H9 (cell line): ENCODE results near the gene DDC. TPM values are rescaled to one million over a fixed set of nuclear protein-coding genes. Genes with fewer than 3 reads are reported as not detected.

ENCODE experiments used
- DNase-seq: peaks from one replicate; pipeline ENCODE4 v3.0.0-alpha.2; 2017
- H2AFZ ChIP-seq: one replicate; pipeline ENCODE4 v1.6.1; 2013; ENCODE audit warnings: mild to moderate bottlenecking, low read length, control low read depth, moderate library complexity
- H2AK5ac ChIP-seq: 2 replicates; pipeline ENCODE4 v1.6.1; 2013; ENCODE audit warnings: low read length, control low read depth, mixed read lengths; ENCODE audit not compliant: insufficient read length
- H2BK120ac ChIP-seq: one replicate; pipeline ENCODE4 v1.6.1; 2013; ENCODE audit warnings: low read depth, mild to moderate bottlenecking, low read length, control low read depth, inconsistent platforms; ENCODE audit not compliant: poor library complexity, severe bottlenecking
- H2BK12ac ChIP-seq: 2 replicates; pipeline ENCODE4 v1.6.1; 2013; ENCODE audit warnings: low read length, control low read depth, mixed read lengths, low read depth; ENCODE audit not compliant: insufficient read length
- H2BK15ac ChIP-seq: 2 replicates; pipeline ENCODE4 v1.6.1; 2013; ENCODE audit warnings: low read depth, low read length, control low read depth
- H2BK20ac ChIP-seq: one replicate; pipeline ENCODE4 v1.6.1; 2013; ENCODE audit warnings: low read depth, mild to moderate bottlenecking, low read length, control low read depth, inconsistent platforms; ENCODE audit not compliant: poor library complexity, severe bottlenecking
- H2BK5ac ChIP-seq: 2 replicates; pipeline ENCODE4 v1.6.1; 2013; ENCODE audit warnings: low read length, control low read depth, mixed read lengths; ENCODE audit not compliant: insufficient read length
- H3K14ac ChIP-seq: 2 replicates; pipeline ENCODE4 v1.6.1; 2013; ENCODE audit warnings: low read length, control low read depth; ENCODE audit not compliant: insufficient read depth
- H3K18ac ChIP-seq: 2 replicates; pipeline ENCODE4 v1.6.1; 2013; ENCODE audit warnings: low read depth, mild to moderate bottlenecking, mixed read lengths, low read length, control low read depth; ENCODE audit not compliant: insufficient read length
- H3K23ac ChIP-seq: 2 replicates; pipeline ENCODE4 v1.6.1; 2013; ENCODE audit warnings: low read length, control low read depth, mixed read lengths, low read depth; ENCODE audit not compliant: insufficient read length
- H3K23me2 ChIP-seq: 2 replicates; pipeline ENCODE4 v1.6.1; 2013; ENCODE audit warnings: low read depth, mild to moderate bottlenecking, mixed read lengths, low read length, control low read depth; ENCODE audit not compliant: insufficient read length, poor library complexity, severe bottlenecking
- H3K27ac ChIP-seq: 2 replicates; pipeline ENCODE4 v1.5.1; 2013; ENCODE audit warnings: low read length, control low read depth, mixed read lengths, low read depth; ENCODE audit not compliant: insufficient read length
- H3K27me3 ChIP-seq: 2 replicates; pipeline ENCODE4 v1.6.1; 2013; ENCODE audit warnings: low read length, control low read depth, inconsistent platforms; ENCODE audit not compliant: insufficient read depth
- H3K4ac ChIP-seq: 2 replicates; pipeline ENCODE4 v1.6.1; 2013; ENCODE audit warnings: low read depth, mild to moderate bottlenecking, control low read depth, inconsistent platforms, low read length, moderate library complexity
- H3K4me1 ChIP-seq: 2 replicates; pipeline ENCODE4 v1.6.1; 2013; ENCODE audit warnings: low read length, control low read depth, inconsistent platforms; ENCODE audit not compliant: insufficient read depth
- H3K4me2 ChIP-seq: 2 replicates; pipeline ENCODE4 v1.6.1; 2013; ENCODE audit warnings: low read length, control low read depth, mixed read lengths; ENCODE audit not compliant: insufficient read length, insufficient read depth
- H3K56ac ChIP-seq: 2 replicates; pipeline ENCODE4 v1.6.1; 2013; ENCODE audit warnings: low read depth, mild to moderate bottlenecking, mixed read lengths, low read length, control low read depth; ENCODE audit not compliant: insufficient read length
- H3K79me1 ChIP-seq: 2 replicates; pipeline ENCODE4 v1.6.1; 2013; ENCODE audit warnings: low read depth, mild to moderate bottlenecking, moderate library complexity, low read length, control low read depth, inconsistent platforms; ENCODE audit not compliant: insufficient read depth, poor library complexity, severe bottlenecking
- H3K79me2 ChIP-seq: 2 replicates; pipeline ENCODE4 v1.6.1; 2013; ENCODE audit warnings: low read length, control low read depth, inconsistent platforms; ENCODE audit not compliant: insufficient read depth
- H3K9ac ChIP-seq: 2 replicates; pipeline ENCODE4 v1.6.1; 2013; ENCODE audit warnings: low read length, control low read depth, mixed read lengths; ENCODE audit not compliant: insufficient read length; ENCODE audit errors: extremely low read depth
- H3K9me3 ChIP-seq: one replicate; pipeline ENCODE4 v1.6.1; 2013; ENCODE audit warnings: low read depth, low read length, inconsistent platforms; ENCODE audit not compliant: control insufficient read depth
- H3T11ph ChIP-seq: one replicate; pipeline ENCODE4 v1.6.1; 2013; ENCODE audit warnings: mild to moderate bottlenecking, low read length, control low read depth, inconsistent platforms
- H4K20me1 ChIP-seq: one replicate; pipeline ENCODE4 v1.6.1; 2013; ENCODE audit not compliant: control insufficient read depth, insufficient read length, insufficient read depth
- H4K5ac ChIP-seq: 2 replicates; pipeline ENCODE4 v1.6.1; 2013; ENCODE audit warnings: low read depth, mild to moderate bottlenecking, mixed read lengths, low read length, control low read depth; ENCODE audit not compliant: insufficient read length
- H4K8ac ChIP-seq: replicated peaks from 2 replicates; pipeline ENCODE4 v1.6.1; 2013; ENCODE audit warnings: low read length, control low read depth, mixed read lengths, low read depth; ENCODE audit not compliant: insufficient read length
- H4K91ac ChIP-seq: 2 replicates; pipeline ENCODE4 v1.6.1; 2013; ENCODE audit warnings: low read depth, mild to moderate bottlenecking, moderate library complexity, mixed read lengths, low read length, control low read depth; ENCODE audit not compliant: insufficient read length
- H3K27ac Mint-ChIP-seq, 3 experiments: 2 replicates in 2 of 3; 3 replicates in 1 of 3; pipeline ENCODE4 v1.8.0; 2020 to 2021; ENCODE audit warnings: mixed read lengths in 3 of 3, mild to moderate bottlenecking in 1 of 3, moderate library complexity in 1 of 3
- H3K27me3 Mint-ChIP-seq: 2 replicates; pipeline ENCODE4 v1.8.0; 2021; ENCODE audit warnings: low read depth, mild to moderate bottlenecking, moderate library complexity, mixed read lengths
- H3K36me3 Mint-ChIP-seq, 3 experiments: 2 replicates in 2 of 3; 3 replicates in 1 of 3; pipeline ENCODE4 v1.8.0; 2020 to 2021; ENCODE audit warnings: low read depth in 3 of 3, mixed read lengths in 3 of 3; ENCODE audit not compliant: insufficient read depth in 1 of 3
- H3K4me1 Mint-ChIP-seq, 2 experiments: 2 replicates each; pipeline ENCODE4 v1.8.0; 2020; ENCODE audit warnings: mixed read lengths in 2 of 2
- H3K4me3 Mint-ChIP-seq, 2 experiments: 2 replicates in 1 of 2; 3 replicates in 1 of 2; pipeline ENCODE4 v1.8.0; 2020 to 2021; ENCODE audit warnings: mild to moderate bottlenecking in 2 of 2, mixed read lengths in 2 of 2, moderate library complexity in 1 of 2
- H3K9me3 Mint-ChIP-seq, 2 experiments: 2 replicates in 1 of 2; 3 replicates in 1 of 2; pipeline ENCODE4 v1.8.0; 2020; ENCODE audit warnings: mild to moderate bottlenecking in 2 of 2, mixed read lengths in 2 of 2, moderate library complexity in 1 of 2
- WGBS: extraction: QIAGEN DNeasy Blood & Tissue Kit; methylation state at CpG from one replicate; pipeline ENCODE4 v1.1.7; 2013; ENCODE audit warnings: missing lambda C conversion rate, low lambda C conversion rate, mixed read lengths; ENCODE audit not compliant: insufficient read length; ENCODE audit errors: extremely low coverage; 5-methylcytosine and 5-hydroxymethylcytosine counted together
- total RNA-seq: library from RNA; stranded (reverse); gene quantifications from 2 replicates; pipeline ENCODE4 v1.2.1, GENCODE V29; 2021
- TF ChIP-seq, protein P1 (sequence below): fragments of 200-600 bp; sonication (generic); conservative IDR thresholded peaks from 3 replicates; pipeline ENCODE4 v1.8.0; 2021; ENCODE audit warnings: antibody characterized with exemption, mild to moderate bottlenecking

Gene DDC
- total RNA-seq, 1 experiment from 2014 or later: not detected

DNA sequence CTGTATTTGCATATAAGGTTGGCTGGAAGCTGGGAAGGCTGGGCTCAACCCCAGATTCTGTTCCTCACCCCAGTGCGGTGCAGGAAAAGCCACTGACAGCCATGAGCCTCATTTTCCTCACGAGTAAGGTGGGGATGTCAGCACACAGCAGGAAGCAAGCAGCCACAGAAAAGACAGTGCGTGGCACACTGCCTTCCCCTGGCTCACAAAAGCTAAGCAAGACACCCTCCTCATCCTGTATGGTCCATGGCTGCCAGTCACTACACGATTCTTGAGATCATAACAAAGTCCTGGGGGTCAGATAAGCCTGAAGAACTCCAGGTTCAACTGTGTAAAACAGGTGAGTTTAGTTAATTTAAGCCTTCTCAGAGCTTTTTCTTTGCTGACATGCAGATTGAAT, 28.9 kb upstream of the DDC start:
- no CpG with 5 or more reads among the region's 4 CpGs for WGBS

More for the DNA sequence above, 28.9 kb upstream of the DDC start:
- Mint-ChIP-seq H3K4me3 (no peak overlapping the region), H3K9me3 (no peaks in the 10 kb centered on the region), H3K4me1 (peaks cover 3 to 4% of the 10 kb centered on the region in 2 experiments; a peak in 2 of 4 replicates), H3K27me3 (no peaks in the 10 kb centered on the region), H3K27ac (no peak overlapping the region), H3K36me3 (peaks cover 41 to 62% (median 45%) of the 10 kb centered on the region in 3 experiments)
- H4K8ac ChIP-seq: no peak overlapping the region
- TF ChIP-seq, protein P1, sequence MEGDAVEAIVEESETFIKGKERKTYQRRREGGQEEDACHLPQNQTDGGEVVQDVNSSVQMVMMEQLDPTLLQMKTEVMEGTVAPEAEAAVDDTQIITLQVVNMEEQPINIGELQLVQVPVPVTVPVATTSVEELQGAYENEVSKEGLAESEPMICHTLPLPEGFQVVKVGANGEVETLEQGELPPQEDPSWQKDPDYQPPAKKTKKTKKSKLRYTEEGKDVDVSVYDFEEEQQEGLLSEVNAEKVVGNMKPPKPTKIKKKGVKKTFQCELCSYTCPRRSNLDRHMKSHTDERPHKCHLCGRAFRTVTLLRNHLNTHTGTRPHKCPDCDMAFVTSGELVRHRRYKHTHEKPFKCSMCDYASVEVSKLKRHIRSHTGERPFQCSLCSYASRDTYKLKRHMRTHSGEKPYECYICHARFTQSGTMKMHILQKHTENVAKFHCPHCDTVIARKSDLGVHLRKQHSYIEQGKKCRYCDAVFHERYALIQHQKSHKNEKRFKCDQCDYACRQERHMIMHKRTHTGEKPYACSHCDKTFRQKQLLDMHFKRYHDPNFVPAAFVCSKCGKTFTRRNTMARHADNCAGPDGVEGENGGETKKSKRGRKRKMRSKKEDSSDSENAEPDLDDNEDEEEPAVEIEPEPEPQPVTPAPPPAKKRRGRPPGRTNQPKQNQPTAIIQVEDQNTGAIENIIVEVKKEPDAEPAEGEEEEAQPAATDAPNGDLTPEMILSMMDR: no peak
- no peak overlapping the region for H3K9ac ChIP-seq
- H2AFZ ChIP-seq: no peak overlapping the region
- H4K5ac ChIP-seq: no peak overlapping the region
- no peak overlapping the region for H3K27ac ChIP-seq
- H4K20me1 ChIP-seq: no peaks in the 10 kb centered on the region
- no peaks in the 10 kb centered on the region for H3K9me3 ChIP-seq
- no peak overlapping the region for H3K56ac ChIP-seq
- no peak overlapping the region for H2BK12ac ChIP-seq
- no peaks in the 10 kb centered on the region for H3K4me1 ChIP-seq
- H3K4me2 ChIP-seq: no peak overlapping the region
- no peak overlapping the region for H2AK5ac ChIP-seq
- no peak overlapping the region for H2BK5ac ChIP-seq
- no peak overlapping the region for H3K18ac ChIP-seq
- no peak overlapping the region for H4K91ac ChIP-seq
- no peak overlapping the region for H3K23ac ChIP-seq
- no peak overlapping the region for H3K4ac ChIP-seq
- H3K27me3 ChIP-seq: no peaks in the 10 kb centered on the region
- no peaks in the 10 kb centered on the region for H3K79me1 ChIP-seq
- no peak overlapping the region for H3K14ac ChIP-seq
- H2BK120ac ChIP-seq: no peak overlapping the region
- no peak overlapping the region for H3T11ph ChIP-seq
- H3K23me2 ChIP-seq: no peaks in the 10 kb centered on the region
- H2BK15ac ChIP-seq: no peak overlapping the region
- no peak for DNase-seq
- H3K79me2 ChIP-seq: no peaks in the 10 kb centered on the region
- H2BK20ac ChIP-seq: no peak overlapping the region
